GM19463 (cell line): ENCODE measurements around the gene STXBP4.

Experiments
- ATAC-seq: cut with Tn5 transposase; IDR thresholded peaks from one replicate; pipeline ENCODE4 v1.9.1; 2021; ENCODE audit warnings: mild to moderate bottlenecking, moderate library complexity; ENCODE audit not compliant: unreplicated experiment

STXBP4 gene

DNA sequence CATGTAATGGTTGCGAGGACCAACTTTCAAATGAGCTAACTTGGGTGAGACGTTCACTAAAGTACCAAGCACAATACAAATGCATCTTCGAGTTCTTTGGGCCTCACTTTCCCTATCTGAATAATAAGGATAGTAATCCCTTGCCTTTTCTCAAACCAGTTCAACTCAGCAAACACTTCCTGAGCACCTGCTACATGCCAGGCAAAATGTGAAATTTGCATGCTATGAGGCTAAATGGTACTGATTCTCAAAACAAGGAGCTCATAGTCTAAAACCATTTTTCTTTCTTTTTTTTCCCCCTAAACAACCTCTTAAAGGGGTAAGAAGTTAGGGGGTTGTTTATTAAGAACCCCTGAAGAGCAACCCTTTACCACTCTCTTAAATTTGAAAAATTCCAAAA is 194.8 kb downstream of the STXBP4 start:
- no peak for ATAC-seq

DNA sequence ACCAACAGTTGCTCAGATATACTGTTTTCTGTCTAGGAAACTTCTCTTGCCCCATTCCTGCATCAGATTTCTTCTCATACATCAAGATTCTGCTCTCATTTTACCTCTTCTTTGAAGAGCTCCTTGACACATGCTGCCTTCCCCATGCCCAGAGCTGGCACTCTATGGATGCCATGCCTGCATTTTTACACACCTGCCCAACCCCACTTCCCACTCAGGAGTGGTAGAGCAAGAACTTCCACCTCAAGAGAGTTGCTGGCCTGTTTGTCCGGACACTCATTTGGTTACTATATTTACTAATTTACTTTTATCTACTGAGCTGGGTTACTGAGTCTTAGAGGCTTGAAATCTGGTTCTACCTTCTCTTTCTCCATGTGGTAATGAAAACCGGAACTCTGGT is 197.9 kb downstream of the STXBP4 start:
- ATAC-seq = no peak

DNA sequence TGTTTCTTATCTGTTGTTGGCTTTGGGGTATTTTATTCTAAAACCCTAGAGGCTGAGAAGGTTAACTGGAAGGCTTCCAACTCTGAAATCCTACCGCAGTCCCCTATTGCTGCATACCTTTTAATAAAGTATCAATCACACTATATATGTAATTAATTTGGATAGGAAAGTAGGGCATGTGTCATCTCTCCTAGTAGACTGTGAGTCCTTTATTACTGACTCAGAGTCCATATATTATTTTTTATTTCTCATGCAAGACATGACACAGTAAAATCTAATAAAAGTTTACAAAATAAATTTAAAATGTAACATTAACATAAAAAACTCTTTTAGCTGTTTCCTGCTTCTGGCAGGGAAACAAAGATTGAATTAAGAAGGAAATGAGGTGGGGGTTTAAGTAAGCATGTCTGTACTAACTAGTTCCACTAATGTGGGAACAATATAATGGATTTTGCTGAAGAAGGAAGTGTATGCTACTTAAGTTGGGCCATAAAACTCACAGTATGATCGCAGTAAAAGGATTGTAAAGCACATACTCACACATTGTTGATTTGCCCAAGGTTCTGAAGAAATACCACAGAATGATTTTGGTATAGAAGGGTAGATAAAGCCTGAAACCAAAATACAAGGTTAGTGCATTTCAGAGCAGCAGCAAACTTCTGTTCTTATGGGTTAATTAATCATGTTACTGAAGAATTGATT is 198.6 kb downstream of the STXBP4 start:
- ATAC-seq = no peak

DNA sequence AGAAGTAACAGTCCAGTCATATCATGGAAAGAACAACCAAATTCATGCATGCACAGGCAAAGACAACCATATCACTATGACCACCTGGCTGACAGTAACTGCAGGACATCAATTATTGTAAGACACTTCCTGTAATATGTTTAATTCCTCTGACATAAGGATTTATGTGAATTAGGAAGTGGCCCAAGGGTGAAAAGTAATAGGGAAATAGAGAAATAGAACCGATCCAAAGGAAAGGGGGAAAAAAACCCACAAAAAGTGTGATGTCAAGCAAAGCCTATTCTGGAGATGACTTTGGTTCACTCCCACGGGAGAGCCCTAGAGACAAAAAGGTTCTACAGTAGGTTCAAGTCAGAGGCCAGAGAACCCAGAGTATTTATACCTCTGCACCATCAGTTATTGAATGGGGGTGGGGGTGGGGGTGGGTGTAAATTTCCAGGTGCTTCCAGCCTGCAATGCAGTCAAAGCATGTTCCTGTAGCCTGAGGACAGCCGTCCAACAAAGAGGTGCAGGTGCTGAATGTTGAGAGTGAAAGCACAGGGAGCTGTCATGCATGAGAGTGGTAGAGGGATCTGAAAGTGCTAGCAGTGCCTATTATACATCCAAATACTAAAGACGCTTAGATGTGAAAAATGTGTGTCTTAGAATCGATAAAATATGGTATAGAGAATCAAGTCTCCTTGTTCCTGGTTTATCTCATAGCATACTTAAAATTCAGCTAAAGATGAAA is 200.6 kb downstream of the STXBP4 start:
- ATAC-seq = peak; percentile 90

DNA sequence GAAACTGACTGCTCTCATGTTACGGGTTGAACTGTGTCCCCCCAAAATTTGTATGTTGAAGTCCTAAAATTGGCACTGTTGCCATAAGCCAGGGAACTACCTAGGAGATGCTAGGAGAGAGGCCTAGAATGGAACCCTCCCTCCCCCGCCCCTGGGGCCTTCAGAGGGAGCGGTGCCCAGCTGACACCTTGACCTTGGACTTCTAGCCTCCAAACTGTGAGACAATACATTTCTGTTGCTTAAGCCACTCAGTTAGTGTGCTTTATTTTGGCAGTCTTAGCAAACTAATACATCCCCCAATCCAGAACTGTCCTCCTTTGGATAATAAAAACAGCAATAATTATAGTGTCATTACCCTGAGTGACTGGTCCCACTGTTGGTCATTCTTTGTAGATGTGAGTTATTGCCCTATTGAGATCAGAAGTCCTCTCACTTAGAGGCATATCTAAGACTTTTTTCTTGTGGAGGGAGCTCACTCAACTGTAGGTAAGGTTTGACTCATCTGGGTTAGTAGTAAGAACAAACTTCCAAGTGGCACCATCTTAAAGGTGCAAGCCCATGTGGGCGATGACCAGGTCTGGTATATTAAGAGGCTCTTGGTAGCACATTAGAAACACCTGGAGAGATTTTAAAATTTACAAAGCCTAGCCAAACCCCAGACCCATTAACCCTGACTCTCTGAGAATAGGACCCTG is 203.2 kb downstream of the STXBP4 start:
- ATAC-seq = no peak

DNA sequence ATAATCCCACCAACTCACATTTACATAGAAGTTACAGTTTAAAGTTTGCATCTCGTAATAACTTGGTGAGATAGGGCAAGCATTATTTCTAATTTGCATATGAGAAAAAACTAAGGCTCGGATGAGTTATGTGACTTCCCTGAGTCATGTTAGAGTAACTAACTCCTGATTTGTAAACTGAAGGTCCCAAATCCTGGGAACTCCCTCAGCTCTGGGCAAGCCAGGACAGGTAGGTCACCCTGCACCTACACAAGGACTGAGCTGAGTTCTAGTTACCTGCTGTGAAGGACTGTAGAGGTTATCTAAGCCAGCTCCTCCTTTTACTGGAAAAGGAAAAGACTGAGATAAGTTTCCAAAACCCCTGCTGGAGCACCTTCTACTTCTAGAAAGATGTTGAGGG is 204.0 kb downstream of the STXBP4 start:
- ATAC-seq = no peak

DNA sequence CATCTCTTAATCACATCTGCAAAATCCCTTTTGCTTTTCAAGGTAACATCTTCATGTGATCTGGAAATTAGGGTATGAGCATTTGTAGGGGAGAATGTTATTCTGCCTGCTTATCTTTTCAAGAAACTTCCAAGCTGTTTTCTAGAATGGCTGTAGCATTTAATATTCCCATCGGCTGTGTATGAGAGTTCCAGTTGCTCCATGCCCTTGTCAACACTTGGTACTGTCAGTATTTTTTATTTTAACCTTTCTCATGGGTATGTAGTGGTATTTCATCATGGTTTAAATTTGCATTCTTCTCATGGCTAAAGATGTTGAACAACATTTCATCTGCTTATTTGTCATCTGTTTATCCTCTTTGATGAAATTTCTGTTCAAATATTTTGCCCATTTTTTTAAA is 205.6 kb downstream of the STXBP4 start:
- no peak for ATAC-seq

DNA sequence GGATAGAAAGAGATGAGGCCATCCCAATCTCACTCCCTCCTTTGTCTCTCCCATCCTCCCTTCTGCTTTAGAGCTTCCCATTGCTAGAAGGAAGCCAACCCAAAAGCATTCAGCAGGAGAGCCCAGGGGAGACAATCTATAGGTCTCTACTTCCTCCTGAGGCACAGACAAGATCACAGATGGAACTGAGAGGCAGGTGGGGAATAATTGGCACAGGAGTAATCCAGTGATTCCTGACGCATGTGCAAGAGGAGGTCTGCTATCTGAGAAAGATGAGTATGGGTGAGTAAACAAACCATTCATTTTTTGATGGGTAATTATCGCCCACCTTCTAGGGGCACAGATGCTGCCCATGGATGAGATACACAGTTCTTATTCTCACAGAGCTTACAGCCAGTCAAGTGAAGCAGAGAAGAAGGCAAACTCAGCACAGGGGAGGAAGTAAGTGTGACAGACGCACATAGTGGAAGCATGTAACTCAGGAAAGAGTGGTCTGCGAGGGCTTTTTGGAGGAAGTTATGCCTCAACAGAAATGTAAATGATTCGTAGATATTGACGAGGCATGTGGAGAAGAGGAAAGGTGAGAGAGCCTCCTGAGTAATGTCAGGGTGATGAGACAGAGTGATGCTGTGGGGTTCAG is 207.3 kb downstream of the STXBP4 start:
- ATAC-seq = no peak

DNA sequence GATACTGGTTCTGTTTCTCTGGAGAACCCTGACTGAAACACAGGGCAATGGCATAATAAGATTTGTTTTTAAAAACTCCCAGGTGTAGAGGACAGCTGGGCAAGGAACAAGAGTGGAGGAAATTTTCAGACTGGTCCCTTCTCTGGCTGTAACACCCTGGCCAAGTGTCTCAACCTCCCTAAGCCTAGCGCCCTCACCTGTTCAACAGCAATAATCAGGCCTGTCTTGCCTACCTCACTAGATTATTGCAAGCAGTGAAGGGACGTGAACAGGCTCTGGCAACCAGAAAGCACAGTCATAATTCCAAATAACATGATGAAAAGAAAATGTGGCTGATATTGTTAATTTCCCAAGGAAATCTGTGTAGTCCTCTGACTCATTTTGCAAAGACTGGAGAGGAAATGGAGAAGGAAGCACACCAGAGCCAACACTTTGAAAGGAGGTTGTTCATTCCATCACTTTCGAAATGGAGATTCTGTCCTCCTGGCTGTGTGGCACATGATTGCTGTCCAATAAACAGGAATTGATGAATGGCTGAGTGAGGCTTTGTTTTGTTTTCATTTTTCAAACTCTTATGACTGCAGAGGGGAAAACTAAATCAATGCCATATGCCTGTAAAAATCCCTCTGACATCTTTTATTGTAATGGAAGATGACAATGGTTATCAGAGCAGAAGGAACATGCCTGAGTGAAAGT is 208.7 kb downstream of the STXBP4 start:
- no peak for ATAC-seq

DNA sequence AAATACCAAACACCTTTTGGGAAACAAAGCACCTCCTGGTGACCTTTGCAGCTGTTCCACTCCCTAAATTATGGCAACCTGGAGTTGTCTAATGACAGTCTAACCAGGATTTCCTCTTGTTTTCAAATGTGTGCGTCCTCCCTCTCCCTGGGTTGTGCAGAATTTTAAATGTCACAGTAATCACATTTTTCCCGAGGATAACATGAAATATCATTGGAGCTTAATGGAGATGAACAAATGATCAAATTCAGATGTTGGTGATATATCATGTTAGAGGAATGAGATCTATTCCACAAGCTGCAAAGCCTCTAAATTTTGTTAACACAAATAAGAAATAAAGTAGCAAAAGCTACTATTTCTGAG is 209.3 kb downstream of the STXBP4 start:
- no peak for ATAC-seq

DNA sequence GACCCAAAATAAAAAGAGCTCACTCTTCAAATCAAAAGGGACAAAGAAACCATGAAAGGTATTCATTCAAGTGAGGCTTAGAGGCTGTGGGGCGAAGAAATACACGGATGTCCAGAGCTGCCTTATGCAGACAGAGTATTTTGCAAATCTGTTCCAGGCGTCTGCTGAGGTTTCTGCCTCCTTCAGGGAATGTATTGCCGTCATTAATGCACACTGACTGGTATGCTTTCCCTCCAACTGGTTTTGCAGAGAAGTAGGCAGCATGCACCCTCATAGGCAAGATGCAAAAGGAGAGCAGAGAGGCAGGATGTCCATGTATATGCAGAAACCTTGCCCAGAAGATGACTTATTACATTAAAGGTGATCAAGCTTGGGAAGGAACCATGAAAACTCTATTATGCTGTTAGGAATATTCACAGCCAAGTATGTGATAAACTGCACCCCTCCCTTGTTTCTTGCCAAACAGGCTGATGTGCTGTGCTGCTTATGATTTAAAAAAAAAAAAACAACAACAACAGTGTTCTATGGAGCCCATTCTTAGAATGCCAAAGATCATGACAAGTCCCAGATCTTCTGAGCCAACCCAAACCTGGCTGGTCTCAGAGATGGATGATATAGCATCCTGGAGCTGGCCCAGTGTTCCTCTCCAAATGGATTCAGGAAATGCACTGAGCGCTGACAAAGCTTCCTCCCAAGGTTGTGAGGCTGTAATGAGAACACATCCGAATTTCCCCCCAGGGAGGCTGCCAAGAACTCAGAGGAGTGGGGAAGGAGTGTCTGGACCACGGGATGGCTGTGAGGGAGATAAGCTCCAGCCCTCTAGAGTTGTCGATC is 218.6 kb downstream of the STXBP4 start:
- ATAC-seq = no peak

DNA sequence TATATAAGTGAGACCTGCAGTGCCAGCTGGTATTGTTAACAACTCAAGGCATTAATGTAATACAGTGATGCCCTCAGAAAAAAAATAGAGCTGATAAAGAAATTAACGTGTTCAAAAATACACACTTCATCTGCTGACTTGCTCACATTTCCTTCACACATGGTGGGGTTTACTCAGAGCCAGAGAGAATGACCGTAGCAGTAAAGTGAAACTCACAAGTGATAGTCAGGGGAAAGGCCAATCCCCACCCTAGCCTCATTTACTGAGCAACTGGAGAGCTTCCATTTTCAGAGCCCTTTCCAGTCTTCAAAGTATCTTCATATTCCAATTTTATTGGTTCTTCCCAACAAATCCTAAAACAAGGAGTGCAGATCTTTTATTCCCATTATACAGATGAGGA is 222.2 kb downstream of the STXBP4 start:
- ATAC-seq = peak; percentile 67

DNA sequence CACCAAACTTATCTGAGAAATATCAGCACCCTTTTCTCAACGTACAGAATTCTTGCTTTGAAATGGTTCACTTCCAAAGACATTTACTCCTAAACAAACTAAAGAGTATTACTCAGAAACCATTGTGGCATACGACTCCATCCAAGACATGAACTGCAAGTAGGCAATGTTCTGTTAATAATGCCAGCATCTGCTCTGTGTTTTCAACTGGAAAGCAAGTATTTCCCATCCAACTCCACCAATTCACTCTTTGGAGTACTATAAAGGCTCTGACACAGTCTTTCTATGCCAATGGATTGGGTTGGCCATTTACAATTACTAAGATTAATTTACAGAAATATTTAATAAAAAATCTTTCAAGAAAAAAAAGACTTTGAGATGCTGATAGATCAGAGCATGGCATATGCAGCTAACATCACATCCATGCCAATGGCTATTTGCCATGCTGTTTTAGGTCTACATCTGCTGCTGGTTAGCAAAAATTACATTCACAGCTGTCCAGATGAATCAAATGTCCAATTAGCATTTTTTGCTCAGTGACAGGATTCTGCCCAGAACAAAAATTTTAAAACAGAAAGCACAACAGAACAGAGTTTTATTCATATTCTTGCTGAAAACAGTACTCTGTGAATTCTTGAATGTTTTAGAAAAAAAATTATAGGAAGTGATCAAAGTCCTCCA is 230.3 kb downstream of the STXBP4 start:
- no peak for ATAC-seq

DNA sequence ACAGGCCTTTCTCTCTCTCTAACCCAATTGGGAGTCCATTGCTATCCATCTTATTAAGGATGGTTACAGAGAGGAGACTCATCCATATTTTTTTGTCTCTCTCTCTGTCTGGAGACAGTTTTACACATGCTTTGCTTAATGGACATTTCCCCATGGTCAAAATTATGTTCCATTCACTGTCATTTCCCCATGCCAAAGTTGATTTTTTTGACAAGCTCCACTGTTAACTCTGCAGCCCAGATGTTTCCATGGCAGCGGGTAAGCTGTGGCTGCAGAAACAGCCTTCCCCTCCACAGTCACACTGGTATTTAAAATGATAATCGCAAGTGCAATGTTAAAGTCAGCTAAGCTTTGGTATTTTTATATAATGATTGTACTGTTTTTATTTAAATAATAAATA is 232.3 kb downstream of the STXBP4 start:
- no peak for ATAC-seq

DNA sequence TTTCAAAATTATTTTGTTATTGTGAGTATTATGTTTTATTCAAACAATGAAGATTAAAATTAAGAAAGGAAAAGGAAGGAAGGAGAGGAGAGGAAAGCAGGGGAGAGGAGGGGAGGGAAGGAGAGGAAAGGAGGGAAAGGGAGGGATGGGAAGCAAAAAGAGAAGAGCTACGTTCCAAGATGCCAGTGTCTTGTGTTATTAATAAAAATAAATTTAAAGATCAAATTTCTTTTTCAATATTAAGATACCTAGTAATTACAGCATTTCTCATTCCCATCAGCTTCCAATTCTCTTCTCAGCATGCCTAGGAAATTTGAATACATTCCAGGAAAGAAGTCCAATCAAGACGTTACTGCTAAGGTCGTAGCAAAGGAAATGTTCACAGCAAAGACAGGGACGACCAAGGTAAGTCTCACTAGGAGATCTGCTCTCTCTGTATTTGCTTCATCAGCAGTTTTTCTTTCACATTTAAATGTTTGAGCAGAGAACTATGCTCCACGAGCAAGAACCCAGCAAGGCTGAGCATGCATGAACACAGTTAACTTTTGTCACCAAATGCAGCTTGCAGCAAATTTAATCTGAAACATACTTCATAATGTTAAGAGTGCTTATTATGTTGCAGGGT is 232.9 kb downstream of the STXBP4 start:
- no peak for ATAC-seq

DNA sequence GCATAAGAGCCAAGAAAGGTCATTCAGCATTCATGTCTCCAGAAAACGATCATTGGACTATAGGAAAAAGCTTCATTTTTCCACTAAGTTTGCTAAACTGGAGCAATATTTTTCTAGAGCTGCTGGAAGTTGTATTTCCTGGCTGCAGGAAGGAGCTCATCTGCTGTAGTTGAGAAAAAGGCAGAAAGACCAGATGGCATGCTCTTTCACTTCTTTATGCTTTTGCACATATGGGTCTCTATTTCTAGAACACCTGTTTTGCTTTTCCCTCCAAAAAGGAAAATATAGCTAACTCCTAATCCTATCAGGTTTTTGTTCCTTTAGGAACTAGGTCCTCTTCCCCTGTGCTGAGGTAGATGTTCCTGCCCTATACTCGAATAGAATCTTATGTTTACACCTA is 234.3 kb downstream of the STXBP4 start:
- ATAC-seq = no peak

DNA sequence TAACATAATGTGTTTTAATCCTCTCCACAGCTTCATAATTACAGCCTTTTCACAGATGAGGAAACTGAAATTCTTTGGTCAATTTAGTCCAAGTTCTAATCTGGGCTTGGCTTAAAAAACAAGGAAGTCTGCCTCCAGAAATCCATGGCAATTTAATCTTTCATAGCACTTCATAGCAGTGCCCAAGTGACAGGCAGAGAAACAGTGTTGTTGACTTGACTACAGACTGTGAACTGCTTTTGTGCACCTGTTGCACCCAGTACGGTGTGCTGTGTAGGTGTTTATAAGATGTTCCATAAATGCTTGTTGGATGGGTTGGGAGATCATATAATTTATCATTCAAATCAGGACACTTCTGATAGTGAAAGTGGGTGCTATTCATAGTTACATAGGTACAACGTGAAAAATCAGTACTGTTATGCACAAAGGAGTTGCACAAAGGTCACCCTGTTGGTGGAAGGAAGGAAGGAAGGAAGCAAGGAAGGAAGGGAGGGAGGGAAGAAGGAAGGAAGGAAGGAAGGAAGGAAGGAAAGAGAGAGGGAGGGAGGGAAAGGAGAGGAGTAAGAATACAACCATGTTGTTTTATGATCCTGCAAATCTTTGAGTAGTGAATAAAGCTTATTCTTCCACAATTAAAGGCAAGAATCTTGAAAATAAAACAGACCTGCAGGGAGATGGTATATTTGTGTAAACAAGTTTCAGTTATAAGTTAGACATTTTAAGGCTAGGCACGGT is 239.7 kb downstream of the STXBP4 start:
- ATAC-seq = no peak

DNA sequence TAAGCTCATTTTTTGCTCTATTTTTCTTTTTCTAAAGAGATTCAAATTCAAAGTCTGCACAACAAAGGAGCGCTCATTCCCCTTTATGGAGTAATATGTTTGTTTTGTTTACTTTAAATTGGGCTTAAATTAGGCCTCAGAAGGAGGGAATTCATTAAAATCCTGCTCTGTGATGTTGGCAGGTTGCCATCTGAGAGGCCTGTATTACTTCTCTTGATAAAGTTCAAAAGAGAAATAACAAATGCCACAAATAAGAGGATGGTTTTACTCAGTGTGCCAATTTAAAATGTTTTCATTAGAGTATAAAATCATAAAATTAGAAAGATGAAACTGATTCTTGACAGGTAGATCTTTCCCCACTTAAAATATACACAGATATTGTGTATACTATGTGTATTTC is 241.7 kb downstream of the STXBP4 start:
- ATAC-seq = no peak

DNA sequence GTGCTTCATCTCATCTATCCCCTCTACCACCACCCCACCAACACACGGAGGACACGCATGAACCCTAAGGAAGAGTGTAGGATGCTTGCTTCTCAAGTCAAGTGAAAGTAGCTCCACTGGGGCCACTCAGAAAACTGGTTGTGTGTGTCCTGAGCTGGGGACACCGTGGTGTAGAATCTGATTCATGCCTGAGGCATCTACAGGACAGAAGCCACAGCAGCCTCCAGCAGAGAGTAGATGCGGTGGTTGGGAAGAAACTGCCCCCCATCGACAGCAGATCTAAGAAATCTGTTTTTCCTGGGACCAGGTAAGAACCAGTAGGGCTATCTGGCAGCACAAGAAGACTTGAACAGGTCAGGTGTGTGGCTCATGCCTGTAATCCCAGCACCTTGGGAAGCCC is 244.3 kb downstream of the STXBP4 start:
- no peak for ATAC-seq
